ENCODE data around the gene ASCL1.

The ASCL1 gene

DNA sequence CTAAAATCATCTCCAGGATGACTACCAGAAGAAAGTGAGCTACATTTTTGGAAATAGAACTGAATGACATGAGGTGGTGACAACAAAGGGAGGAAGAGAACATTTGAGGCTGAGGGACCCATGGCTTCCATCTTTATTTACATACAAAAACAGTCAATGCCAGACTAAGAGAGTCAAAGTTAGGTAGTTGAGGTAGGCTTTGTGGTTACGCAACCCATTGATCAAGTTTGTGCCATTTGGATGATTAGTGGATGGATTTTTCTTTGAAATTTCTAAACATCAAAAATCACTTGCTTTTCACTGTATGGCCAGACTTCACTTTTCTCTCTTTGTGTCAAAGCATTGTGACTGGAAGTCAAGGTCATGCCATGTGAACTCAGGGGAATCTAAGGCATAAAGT is 22.9 kb downstream of the ASCL1 start:
- DNase-seq, result no peak

DNA sequence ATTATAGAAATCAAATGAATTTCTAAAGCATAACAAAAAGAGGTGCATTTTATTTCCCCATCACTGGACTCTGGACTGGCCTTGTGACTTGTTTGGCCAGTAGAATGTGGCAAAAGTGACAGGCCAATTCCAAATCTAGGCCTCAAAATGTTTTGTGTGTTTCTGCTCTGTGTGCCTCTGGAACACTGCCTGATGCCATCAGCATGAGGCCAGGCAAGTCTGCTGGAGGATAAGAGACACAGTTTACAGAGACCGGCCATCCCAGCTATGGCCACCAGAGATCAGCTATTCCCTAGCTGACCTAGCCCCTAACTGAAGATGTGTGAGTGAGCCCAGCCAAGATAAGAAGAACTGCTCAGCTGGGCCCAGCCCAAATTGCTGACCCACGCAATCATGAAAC is 32.9 kb downstream of the ASCL1 start:
- no peak for DNase-seq

DNA sequence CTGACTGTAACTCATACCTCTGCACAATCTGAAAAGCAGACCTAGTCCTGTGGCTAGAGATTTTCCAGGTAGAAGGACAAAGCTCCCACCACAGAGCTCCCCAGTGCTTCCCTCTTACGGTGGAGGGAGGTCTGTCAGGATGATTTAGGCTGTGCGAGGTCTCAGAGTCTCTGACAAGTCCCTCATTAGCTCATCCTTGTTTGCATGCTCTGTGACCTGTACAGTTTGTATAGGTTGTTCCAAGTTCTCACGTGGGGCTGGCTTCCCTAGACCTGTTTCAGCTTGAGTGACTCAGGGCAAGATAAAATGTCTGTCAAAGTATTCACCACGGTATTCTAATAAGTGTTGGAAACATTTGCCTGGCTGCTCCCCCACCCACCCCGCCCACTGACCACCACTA is 34.8 kb downstream of the ASCL1 start:
- DNase-seq, result no peak

DNA sequence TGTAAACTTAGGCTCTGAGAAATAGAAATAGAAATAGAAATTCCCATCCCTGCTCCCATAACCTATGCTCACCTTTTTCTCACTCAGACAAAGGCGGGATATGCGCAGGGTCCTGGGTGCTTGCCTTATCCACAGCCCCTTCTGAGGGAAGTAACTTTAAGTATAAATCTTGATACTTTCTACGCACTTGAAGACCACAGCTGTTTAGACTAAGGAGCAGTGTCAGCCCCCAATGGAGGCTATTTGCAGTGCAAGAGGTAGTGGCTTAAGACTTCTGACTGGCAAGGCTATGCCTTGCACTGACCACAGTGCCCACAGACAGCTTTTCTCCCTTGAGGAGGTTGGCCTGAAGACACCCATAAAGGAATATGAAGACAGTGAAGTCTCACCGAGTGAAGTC is 35.2 kb downstream of the ASCL1 start:
- no peak for DNase-seq

DNA sequence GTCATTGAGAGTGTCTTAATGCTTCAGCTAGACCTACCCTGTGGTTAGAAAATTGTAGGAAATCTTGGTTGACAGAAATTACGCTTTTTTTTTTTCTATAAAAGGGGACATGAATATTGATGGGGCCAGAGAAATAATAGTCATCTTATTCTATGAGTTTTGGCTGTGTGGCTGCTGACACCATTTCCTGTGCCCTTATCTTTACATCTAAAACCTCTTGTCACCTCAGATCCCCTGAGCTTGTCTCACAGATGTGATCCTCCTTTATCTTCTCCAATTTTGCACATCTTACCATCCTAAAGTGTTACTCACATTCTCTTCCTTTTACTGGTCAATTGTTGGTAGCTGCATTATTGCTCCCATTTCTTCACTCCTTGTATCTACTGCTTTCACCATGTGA is 36.1 kb downstream of the ASCL1 start:
- DNase-seq, result no peak

DNA sequence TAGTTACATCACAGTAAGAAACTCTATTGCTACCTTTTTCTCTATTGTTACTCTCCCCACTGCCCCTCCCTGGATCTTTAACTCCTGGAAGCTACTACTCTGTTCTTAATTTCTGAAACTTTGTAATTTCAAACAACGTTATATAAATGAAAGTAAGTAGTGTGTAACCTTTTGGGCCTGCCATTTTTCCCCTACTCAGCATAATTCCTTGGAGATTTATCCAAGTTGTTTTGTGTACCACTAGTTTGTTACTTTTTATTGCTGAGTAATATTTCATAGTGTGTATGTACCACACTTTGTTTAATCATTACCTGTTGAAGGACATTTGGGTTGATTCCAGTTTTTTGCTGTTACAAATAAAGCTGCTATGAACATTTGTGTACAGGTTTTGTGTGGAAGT is 37.9 kb downstream of the ASCL1 start:
- DNase-seq, result no peak
